C4-2B (cell line): Measurements from ENCODE around the gene MRPS23.

ENCODE experiments used
- CTCF ChIP-seq: fragments of 450-650 bp; conservative IDR thresholded peaks from 2 replicates; pipeline ENCODE4 v1.5.1; 2017; ENCODE audit warnings: mild to moderate bottlenecking
- ZFX ChIP-seq: fragments of 450-650 bp; IDR thresholded peaks from 2 replicates; pipeline ENCODE4 v1.6.1; 2017

DNA sequence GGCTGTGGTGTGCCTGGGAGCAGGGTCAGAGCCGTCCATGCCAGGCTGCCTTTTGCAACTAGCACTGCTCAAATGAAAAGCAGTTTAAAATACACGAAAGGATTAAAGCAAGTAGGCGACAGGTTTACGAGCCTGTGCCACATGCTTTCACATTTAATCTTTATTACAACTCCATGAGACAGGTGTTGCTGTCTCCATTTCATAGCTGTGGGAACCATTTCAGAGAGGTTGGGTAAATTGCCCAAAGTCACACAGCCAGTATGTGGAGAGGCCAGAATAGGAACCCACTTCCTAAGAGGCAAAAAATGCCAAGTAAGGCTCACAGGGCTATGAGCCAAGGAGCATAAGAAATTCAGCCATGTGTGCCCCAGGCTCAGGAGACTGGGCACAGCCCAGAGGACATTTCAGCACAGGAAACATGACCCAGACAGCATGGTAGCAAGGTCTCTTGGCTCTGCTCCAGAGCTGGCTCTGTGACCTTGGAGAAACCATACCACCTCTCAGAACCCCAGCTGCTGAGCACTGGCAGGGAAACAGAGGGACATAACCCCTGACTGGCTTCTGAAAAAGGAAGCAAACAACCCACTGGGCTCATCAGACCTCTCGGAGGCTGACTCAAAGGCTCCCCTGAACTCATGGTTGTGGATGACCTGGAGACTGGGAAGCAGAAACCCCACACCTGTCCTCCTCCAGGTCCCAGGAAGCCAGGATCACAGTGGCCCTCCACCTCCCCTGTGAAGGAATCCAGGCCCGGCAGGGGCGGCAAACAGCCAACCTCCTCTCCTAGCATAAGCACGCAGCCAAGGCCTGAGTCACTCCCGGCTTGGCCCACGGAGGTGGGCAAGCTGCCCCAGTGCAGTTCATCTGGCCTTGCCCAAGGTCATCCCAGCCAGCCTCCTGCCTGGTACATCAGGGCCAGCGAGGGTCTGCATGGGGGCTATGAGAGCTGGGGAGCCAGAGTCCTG is 40.3 kb upstream of the MRPS23 start:
- no peak for TF ChIP-seq CTCF
- no peak for TF ChIP-seq ZFX
